NK-92 (cell line): Measurements from ENCODE around the gene VIPR1.

ENCODE experiments used
- DNase-seq: peaks from one replicate; lab custom pipeline; 2025; ENCODE audit not compliant: unreplicated experiment; lab: John Stamatoyannopoulos, UW

VIPR1 gene

GRCh38 chr3:42493126-42493797, 9.2 kb upstream of the VIPR1 start:
- no peak for DNase-seq

GRCh38 chr3:42493798-42494151, 8.7 kb upstream of the VIPR1 start:
- DNase-seq = no peak

- DNase-seq = no peak
Observed at GRCh38 chr3:42495393-42495792, 7.0 kb upstream of the VIPR1 start.

- DNase-seq = no peak
Observed at GRCh38 chr3:42497009-42497731, 5.3 kb upstream of the VIPR1 start.

GRCh38 chr3:42498034-42498433, 4.4 kb upstream of the VIPR1 start:
- DNase-seq = no peak

- no peak for DNase-seq
Observed at GRCh38 chr3:42498791-42499477, 3.5 kb upstream of the VIPR1 start.

- no peak for DNase-seq
Observed at GRCh38 chr3:42499478-42499871, 3.0 kb upstream of the VIPR1 start.

- DNase-seq = no peak
Observed at GRCh38 chr3:42500091-42500490, 2.4 kb upstream of the VIPR1 start.

GRCh38 chr3:42500909-42501308, 1.5 kb upstream of the VIPR1 start:
- DNase-seq = no peak

- no peak for DNase-seq
Observed at GRCh38 chr3:42501321-42501680, 1.1 kb upstream of the VIPR1 start.

- no peak for DNase-seq
Observed at GRCh38 chr3:42501681-42502428, 588 bp upstream of the VIPR1 start.

- DNase-seq = no peak
Observed at GRCh38 chr3:42503251-42503924, 945 bp downstream of the VIPR1 start.

- DNase-seq = no peak
Observed at GRCh38 chr3:42503957-42504333, 1.5 kb downstream of the VIPR1 start.

- no peak for DNase-seq
Observed at GRCh38 chr3:42504334-42505127, 2.1 kb downstream of the VIPR1 start.

GRCh38 chr3:42505128-42505848, 2.8 kb downstream of the VIPR1 start:
- no peak for DNase-seq

GRCh38 chr3:42505849-42506410, 3.5 kb downstream of the VIPR1 start:
- no peak for DNase-seq

- DNase-seq = no peak
Observed at GRCh38 chr3:42507252-42507651, 4.8 kb downstream of the VIPR1 start.

GRCh38 chr3:42507761-42508335, 5.4 kb downstream of the VIPR1 start:
- no peak for DNase-seq

GRCh38 chr3:42508562-42508961, 6.1 kb downstream of the VIPR1 start:
- no peak for DNase-seq
